HEK293T (cell line): ENCODE results near the gene SMIM14.
"Not testable (repeated sequence)": the region's sequence is repeated elsewhere in the genome, so short reads cannot be mapped to it uniquely, and the experiment has no call there.

Experiments used
- CTCF ChIA-PET: fragments of 350-600 bp; formaldehyde crosslinking; extraction: SDS; loops from one replicate; lab custom pipeline; 2021; ENCODE audit warnings: antibody characterized with exemption, inconsistent platforms; lab: Yijun Ruan, JAX
- POLR2A ChIA-PET: fragments of 350-600 bp; formaldehyde crosslinking; extraction: SDS; loops from one replicate; lab custom pipeline; 2020; ENCODE audit warnings: antibody characterized with exemption, inconsistent platforms; lab: Yijun Ruan, JAX
- DNase-seq: peaks from one replicate; pipeline ENCODE4 v3.0.0; 2012; ENCODE audit warnings: mixed read lengths; ENCODE audit errors: extremely low spot score
- ARNT ChIP-seq: fragments of 450-650 bp; IDR thresholded peaks from 2 replicates; pipeline ENCODE4 v1.6.1; 2017; ENCODE audit warnings: mild to moderate bottlenecking
- BHLHE40 ChIP-seq: fragments of 450-650 bp; IDR thresholded peaks from 2 replicates; pipeline ENCODE4 v1.6.1; 2016; ENCODE audit warnings: mild to moderate bottlenecking, moderate library complexity, borderline replicate concordance
- CTBP1 ChIP-seq: fragments of 450-650 bp; IDR thresholded peaks from 2 replicates; pipeline ENCODE4 v1.6.1; 2016; ENCODE audit warnings: borderline replicate concordance
- ELF4 ChIP-seq: fragments of 450-650 bp; IDR thresholded peaks from 2 replicates; pipeline ENCODE4 v1.6.1; 2017; ENCODE audit warnings: antibody characterized with exemption
- FOXA1 ChIP-seq: fragments of 450-650 bp; IDR thresholded peaks from 2 replicates; pipeline ENCODE4 v1.6.1; 2016; ENCODE audit warnings: mild to moderate bottlenecking
- FOXK2 ChIP-seq: fragments of 450-650 bp; IDR thresholded peaks from 2 replicates; pipeline ENCODE4 v1.6.1; 2016; ENCODE audit warnings: mild to moderate bottlenecking
- FOXM1 ChIP-seq: fragments of 450-650 bp; IDR thresholded peaks from 2 replicates; pipeline ENCODE4 v1.6.1; 2017; ENCODE audit warnings: mild to moderate bottlenecking, borderline replicate concordance
- HDGF ChIP-seq: fragments of 450-650 bp; IDR thresholded peaks from 2 replicates; pipeline ENCODE4 v1.6.1; 2017; ENCODE audit warnings: antibody characterized with exemption, borderline replicate concordance
- L3MBTL2 ChIP-seq: fragments of 450-650 bp; conservative IDR thresholded peaks from 2 replicates; pipeline ENCODE4 v1.6.1; 2016; ENCODE audit warnings: mild to moderate bottlenecking
- LEF1 ChIP-seq: fragments of 450-650 bp; IDR thresholded peaks from 2 replicates; pipeline ENCODE4 v1.6.1; 2017; ENCODE audit warnings: mild to moderate bottlenecking, borderline replicate concordance
- NFRKB ChIP-seq: fragments of 450-650 bp; IDR thresholded peaks from 2 replicates; pipeline ENCODE4 v1.6.1; 2016; ENCODE audit warnings: mild to moderate bottlenecking, moderate library complexity
- PKNOX1 ChIP-seq: fragments of 450-650 bp; IDR thresholded peaks from 2 replicates; pipeline ENCODE4 v1.6.1; 2016
- SP1 ChIP-seq: fragments of 450-650 bp; IDR thresholded peaks from 2 replicates; pipeline ENCODE4 v1.6.1; 2017
- SUZ12 ChIP-seq: fragments of 450-650 bp; IDR thresholded peaks from 2 replicates; pipeline ENCODE4 v1.6.1; 2016; ENCODE audit warnings: mild to moderate bottlenecking
- TARDBP ChIP-seq: fragments of 450-650 bp; IDR thresholded peaks from 2 replicates; pipeline ENCODE4 v1.6.1; 2016
- ZNF384 ChIP-seq: fragments of 450-650 bp; IDR thresholded peaks from 2 replicates; pipeline ENCODE4 v1.6.1; 2016

SMIM14 gene

GRCh38 chr4:39626261-39626660, 12.4 kb downstream of the SMIM14 start:
- no peak for DNase-seq
- ChIA-PET CTCF (interaction anchor here (0.8 kb wide), 1 partner anchor 305 kb away, joined by 3 read pairs; no protein-coding TSS in a partner anchor), POLR2A (interaction anchor here (1.4 kb wide), 1 partner anchor 13 kb away, joined by 5 read pairs; the partner anchor contains the start of gene SMIM14)
- TF ChIP-seq LEF1 (no peak), FOXM1 (no peak), PKNOX1 (no peak)

- ChIA-PET CTCF (no interaction called here), POLR2A (interaction anchor here (2.7 kb wide), 1 partner anchor 17 kb away, joined by 10 read pairs; the partner anchor contains the start of gene SMIM14)
- TF ChIP-seq ZNF384 (peak; percentile 82), ELF4 (no peak), SUZ12 (no peak), CTBP1 (no peak)
- no peak for DNase-seq
Observed at GRCh38 chr4:39621582-39621981, 17.1 kb downstream of the SMIM14 start.

GRCh38 chr4:39620551-39621313, 17.9 kb downstream of the SMIM14 start:
- TF ChIP-seq SUZ12 (no peak), FOXM1 (no peak), ARNT (no peak), BHLHE40 (no peak), FOXK2 (no peak), FOXA1 (no peak), ELF4 (no peak), PKNOX1 (no peak), LEF1 (no peak), CTBP1 (no peak), TARDBP (no peak), ZNF384 (no peak), NFRKB (no peak), SP1 (no peak), HDGF (no peak), L3MBTL2 (no peak)
- DNase-seq, result no peak
- ChIA-PET CTCF (no interaction called here), POLR2A (interaction anchor here (0.9 to 1.0 kb wide), 2 partner anchors 9 to 93 kb away, joined by 3 to 4 read pairs; partner anchors contain the start of gene UGDH)

GRCh38 chr4:39617534-39617933, 21.1 kb downstream of the SMIM14 start:
- ChIA-PET POLR2A (no interaction called here), CTCF (no interaction called here)
- no peak for DNase-seq
- TF ChIP-seq L3MBTL2, result no peak
- TF ChIP-seq FOXA1, result no peak
- TF ChIP-seq ARNT, result no peak
- no peak for TF ChIP-seq SUZ12
- TF ChIP-seq HDGF, result no peak
- no peak for TF ChIP-seq SP1
- TF ChIP-seq LEF1, result no peak
- no peak for TF ChIP-seq NFRKB
- no peak for TF ChIP-seq FOXM1
- TF ChIP-seq BHLHE40, result no peak
- TF ChIP-seq PKNOX1, result no peak
- TF ChIP-seq CTBP1, result no peak

- no peak for DNase-seq
- CTCF ChIA-PET, result no interaction called here
- POLR2A ChIA-PET, result no interaction called here
- TF ChIP-seq NFRKB (no peak), TARDBP (no peak), ZNF384 (no peak), SUZ12 (no peak), FOXA1 (no peak), CTBP1 (no peak), PKNOX1 (no peak), L3MBTL2 (no peak), FOXK2 (no peak), LEF1 (no peak), ARNT (no peak), ELF4 (no peak), HDGF (no peak), SP1 (no peak), BHLHE40 (no peak), FOXM1 (no peak)
Observed at GRCh38 chr4:39616651-39617050, 22.0 kb downstream of the SMIM14 start.

- DNase-seq, CTCF ChIA-PET, POLR2A ChIA-PET: not testable (repeated sequence)
Observed at GRCh38 chr4:39616112-39616511, 22.6 kb downstream of the SMIM14 start.
